HL-60/S4 (cell line): ENCODE results near the gene TRHDE.
"Not testable (repeated sequence)": the region's sequence is repeated elsewhere in the genome, so short reads cannot be mapped to it uniquely, and the experiment has no call there.

Experiments
- in situ Hi-C: fragments of 300-500 bp; cut with MboI; formaldehyde crosslinking; loops from 2 replicates; pipeline ENCODE4 v1.14.3; 2022; ENCODE audit warnings: low sequenced_read_pairs

TRHDE gene

GRCh38 chr12:72499244-72499643 lies 227.1 kb downstream of the TRHDE start:
- in situ Hi-C loops = no loop called here

- in situ Hi-C loops = no loop called here
Measured at GRCh38 chr12:72502546-72502945, 230.4 kb downstream of the TRHDE start.

- in situ Hi-C loops = no loop called here
Measured at GRCh38 chr12:72505227-72505626, 233.1 kb downstream of the TRHDE start.

- in situ Hi-C loops = no loop called here
Measured at GRCh38 chr12:72509891-72510290, 237.7 kb downstream of the TRHDE start.

- in situ Hi-C loops = no loop called here
Measured at GRCh38 chr12:72510772-72511171, 238.6 kb downstream of the TRHDE start.

- in situ Hi-C loops = no loop called here
Measured at GRCh38 chr12:72511498-72511897, 239.3 kb downstream of the TRHDE start.

GRCh38 chr12:72511906-72512305 lies 239.7 kb downstream of the TRHDE start:
- in situ Hi-C loops = no loop called here

- in situ Hi-C loops = not testable (repeated sequence)
Measured at GRCh38 chr12:72520044-72520678, 248.0 kb downstream of the TRHDE start.

GRCh38 chr12:72521326-72521725 lies 249.2 kb downstream of the TRHDE start:
- in situ Hi-C loops = no loop called here

GRCh38 chr12:72522411-72522810 lies 250.2 kb downstream of the TRHDE start:
- in situ Hi-C loops = no loop called here

GRCh38 chr12:72523754-72524153 lies 251.6 kb downstream of the TRHDE start:
- in situ Hi-C loops = no loop called here

GRCh38 chr12:72535212-72535990 lies 263.2 kb downstream of the TRHDE start:
- in situ Hi-C loops = no loop called here

- in situ Hi-C loops = no loop called here
Measured at GRCh38 chr12:72540811-72541210, 268.6 kb downstream of the TRHDE start.

GRCh38 chr12:72543777-72544467 lies 271.8 kb downstream of the TRHDE start:
- in situ Hi-C loops = no loop called here

GRCh38 chr12:72546106-72546505 lies 273.9 kb downstream of the TRHDE start:
- in situ Hi-C loops = no loop called here

GRCh38 chr12:72547573-72547972 lies 275.4 kb downstream of the TRHDE start:
- in situ Hi-C loops = no loop called here

GRCh38 chr12:72549184-72549583 lies 277.0 kb downstream of the TRHDE start:
- in situ Hi-C loops = no loop called here

- in situ Hi-C loops = no loop called here
Measured at GRCh38 chr12:72560003-72560769, 288.0 kb downstream of the TRHDE start.

- in situ Hi-C loops = no loop called here
Measured at GRCh38 chr12:72570601-72571000, 298.4 kb downstream of the TRHDE start.

GRCh38 chr12:72574138-72574537 lies 302.0 kb downstream of the TRHDE start:
- in situ Hi-C loops = no loop called here

GRCh38 chr12:72578327-72578726 lies 306.2 kb downstream of the TRHDE start:
- in situ Hi-C loops = no loop called here
